ENCODE data around the gene DAB2IP.

The DAB2IP gene

DNA sequence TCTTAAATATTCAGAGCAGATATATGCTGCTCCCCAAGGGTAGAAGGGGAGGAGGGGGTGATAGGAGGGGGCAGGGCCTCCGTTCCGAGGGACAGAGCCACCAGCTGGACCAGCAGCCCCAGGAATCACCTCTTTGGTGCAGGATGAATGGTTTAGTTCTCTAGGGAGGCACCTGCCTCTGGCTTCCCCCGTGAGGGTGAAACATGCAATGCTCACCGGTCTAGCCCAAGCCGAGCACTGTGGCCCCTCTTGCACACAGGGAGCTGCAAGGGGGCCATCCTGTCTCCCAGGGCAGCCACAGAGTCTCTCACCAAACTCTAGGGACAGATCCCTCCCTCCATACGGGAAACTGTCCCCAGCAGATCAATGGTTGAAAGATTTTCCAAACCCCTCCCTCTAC is 163.7 kb downstream of the DAB2IP start:
- Histone ChIP-seq H3K27ac (ENCODE audit: extremely low read depth, low read depth, low read length) (no peak overlapping the region), H3K4me3 (ENCODE audit: low read depth, low read length) (no peak overlapping the region), H3K9me3 (ENCODE audit: control insufficient read depth, insufficient read depth, low read depth, low read length) (no peaks in the 10 kb centered on the region), H3K36me3 (ENCODE audit: control insufficient read depth in 2 of 2, insufficient read depth in 1 of 2, low read length in 2 of 2) (no peaks in the 10 kb centered on the region), H3K4me1 (ENCODE audit: control insufficient read depth, insufficient read depth, low read length) (no peaks in the 10 kb centered on the region)
- POLR2A ChIA-PET: no interaction called here
- TF ChIP-seq TRIM28 (IDR thresholded peaks at IDR 0.05; ENCODE audit: borderline replicate concordance, low read length) (no peak), ZNF37A (tag by site-specific recombination; IDR thresholded peaks at IDR 0.05) (no peak), OSR2 (tag by site-specific recombination; IDR thresholded peaks at IDR 0.05) (no peak)
- CTCF ChIA-PET: interaction anchor here (0.6 to 1.2 kb wide), 3 partner anchors 18 to 175 kb away, joined by 3 read pairs; no protein-coding TSS in a partner anchor

- Histone ChIP-seq H3K9me3 (ENCODE audit: control insufficient read depth, insufficient read depth, low read depth, low read length) (no peaks in the 10 kb centered on the region), H3K4me3 (ENCODE audit: low read depth, low read length) (no peak overlapping the region), H3K4me1 (ENCODE audit: control insufficient read depth, insufficient read depth, low read length) (no peaks in the 10 kb centered on the region), H3K36me3 (ENCODE audit: control insufficient read depth in 2 of 2, insufficient read depth in 1 of 2, low read length in 2 of 2) (no peaks in the 10 kb centered on the region), H3K27ac (ENCODE audit: extremely low read depth, low read depth, low read length) (no peak overlapping the region)
- CTCF ChIA-PET: interaction anchor here (1.1 to 1.2 kb wide), 3 partner anchors 17 to 265 kb away, joined by 3 to 4 read pairs (median 3); no protein-coding TSS in a partner anchor
- POLR2A ChIA-PET: no interaction called here
- no peak for TF ChIP-seq ZNF335 (tag by site-specific recombination; conservative IDR thresholded peaks at IDR 0.05)
- TF ChIP-seq SCRT2 (tag by site-specific recombination; IDR thresholded peaks at IDR 0.05): peak; percentile 54; the same call in 1 of the 2 replicates
Observed at GRCh38 chr9:121815546-121816448, 164.4 kb downstream of the DAB2IP start.

DNA sequence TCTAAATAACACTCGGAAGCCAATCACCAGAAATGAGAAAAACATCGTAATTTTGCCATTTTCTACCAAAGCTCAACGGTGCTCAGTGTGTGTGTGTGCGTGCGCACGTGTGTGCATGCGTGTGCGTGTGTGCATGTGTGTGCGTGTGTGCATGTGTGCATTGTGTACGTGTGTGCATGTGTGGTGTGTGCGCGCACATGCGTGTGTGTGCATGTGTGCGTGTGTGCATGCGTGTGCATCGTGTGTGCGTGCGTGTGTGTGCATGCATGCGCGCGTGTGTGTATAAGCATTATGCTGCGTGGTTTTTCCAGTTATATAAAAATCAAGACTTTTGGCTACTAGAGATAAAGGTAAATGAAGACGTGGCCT is 165.0 kb downstream of the DAB2IP start:
- Histone ChIP-seq H3K27ac (ENCODE audit: extremely low read depth, low read depth, low read length) (no peak overlapping the region), H3K4me1 (ENCODE audit: control insufficient read depth, insufficient read depth, low read length) (no peaks in the 10 kb centered on the region), H3K9me3 (ENCODE audit: control insufficient read depth, insufficient read depth, low read depth, low read length) (no peaks in the 10 kb centered on the region), H3K4me3 (ENCODE audit: low read depth, low read length) (no peak overlapping the region), H3K36me3 (ENCODE audit: control insufficient read depth in 2 of 2, insufficient read depth in 1 of 2, low read length in 2 of 2) (no peaks in the 10 kb centered on the region)
- ChIA-PET POLR2A (no interaction called here), CTCF (interaction anchor here (1.1 kb wide), 1 partner anchor 266 kb away, joined by 4 read pairs; no protein-coding TSS in a partner anchor)
- no peak for TF ChIP-seq KLF10 (tag by site-specific recombination; IDR thresholded peaks at IDR 0.05)
- TF ChIP-seq, protein P1, sequence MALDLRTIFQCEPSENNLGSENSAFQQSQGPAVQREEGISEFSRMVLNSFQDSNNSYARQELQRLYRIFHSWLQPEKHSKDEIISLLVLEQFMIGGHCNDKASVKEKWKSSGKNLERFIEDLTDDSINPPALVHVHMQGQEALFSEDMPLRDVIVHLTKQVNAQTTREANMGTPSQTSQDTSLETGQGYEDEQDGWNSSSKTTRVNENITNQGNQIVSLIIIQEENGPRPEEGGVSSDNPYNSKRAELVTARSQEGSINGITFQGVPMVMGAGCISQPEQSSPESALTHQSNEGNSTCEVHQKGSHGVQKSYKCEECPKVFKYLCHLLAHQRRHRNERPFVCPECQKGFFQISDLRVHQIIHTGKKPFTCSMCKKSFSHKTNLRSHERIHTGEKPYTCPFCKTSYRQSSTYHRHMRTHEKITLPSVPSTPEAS (tag by site-specific recombination; IDR thresholded peaks at IDR 0.05): peak; percentile 93

DNA sequence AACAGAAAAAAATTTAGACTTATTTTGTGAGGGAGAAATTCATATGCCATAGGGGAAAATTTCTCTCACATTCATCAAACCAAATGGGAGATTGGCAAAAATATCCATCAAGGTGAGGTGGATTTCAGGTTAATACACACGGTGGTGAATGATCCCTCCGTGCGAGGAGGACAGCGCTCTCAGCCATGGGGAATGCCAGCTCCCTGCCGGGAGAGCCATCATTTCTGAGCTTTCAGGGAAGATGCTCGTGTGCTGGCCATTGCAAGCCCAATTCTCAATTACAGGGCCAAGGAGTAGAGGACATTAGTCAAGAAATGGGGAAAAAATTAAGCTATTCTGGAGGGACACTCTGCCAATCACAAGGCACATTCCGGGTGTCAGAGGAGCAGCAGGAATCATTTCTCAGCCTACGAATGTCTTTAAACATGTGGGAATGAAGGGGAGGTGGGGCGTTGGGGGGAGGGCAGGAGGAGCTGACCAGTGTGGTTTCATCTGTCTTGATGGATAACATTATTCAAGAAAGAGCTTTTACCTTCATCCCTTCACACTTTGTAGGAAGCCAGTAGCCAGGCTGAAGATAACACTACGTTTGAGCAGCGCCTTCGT is 165.5 kb downstream of the DAB2IP start:
- CTCF ChIA-PET: interaction anchor here (1.1 kb wide), 1 partner anchor 266 kb away, joined by 4 read pairs; no protein-coding TSS in a partner anchor
- POLR2A ChIA-PET: no interaction called here
- Histone ChIP-seq H3K27ac (ENCODE audit: extremely low read depth, low read depth, low read length) (no peak overlapping the region), H3K36me3 (ENCODE audit: control insufficient read depth in 2 of 2, insufficient read depth in 1 of 2, low read length in 2 of 2) (no peaks in the 10 kb centered on the region), H3K4me1 (ENCODE audit: control insufficient read depth, insufficient read depth, low read length) (no peaks in the 10 kb centered on the region), H3K4me3 (ENCODE audit: low read depth, low read length) (no peak overlapping the region), H3K9me3 (ENCODE audit: control insufficient read depth, insufficient read depth, low read depth, low read length) (no peaks in the 10 kb centered on the region)
- TF ChIP-seq ZNF155 (tag by site-specific recombination; IDR thresholded peaks at IDR 0.05) (no peak), ZNF18 (tag by site-specific recombination; IDR thresholded peaks at IDR 0.05) (no peak), ZNF19 (tag by site-specific recombination; IDR thresholded peaks at IDR 0.05; ENCODE audit: low read depth) (no peak), YY2 (tag by site-specific recombination; IDR thresholded peaks at IDR 0.05) (no peak), ZNF629 (tag by site-specific recombination; IDR thresholded peaks at IDR 0.05) (no peak), ZNF23 (tag by site-specific recombination; IDR thresholded peaks at IDR 0.05; ENCODE audit: borderline replicate concordance) (no peak), HOXA7 (CRISPR knock-in tag; IDR thresholded peaks at IDR 0.05; ENCODE audit: borderline replicate concordance) (no peak), ZNF707 (tag by site-specific recombination; IDR thresholded peaks at IDR 0.05) (no peak), ZNF169 (tag by site-specific recombination; IDR thresholded peaks at IDR 0.05) (no peak), ZNF701 (tag by site-specific recombination; IDR thresholded peaks at IDR 0.05) (no peak), BCL11A (tag by site-specific recombination; IDR thresholded peaks at IDR 0.05; ENCODE audit: low read depth) (no peak)
